Uterus (tissue), 4 donors: ENCODE measurements around the gene AP2B1. TPM values are rescaled to one million over a fixed set of nuclear protein-coding genes. Genes with fewer than 3 reads are reported as not detected.

Source experiments
- DNase-seq, 2 donors: peaks; one replicate each; pipeline ENCODE4 v3.0.0-alpha.2; 2019 to 2020
- H3K27ac ChIP-seq, 2 donors: fragments of 200-600 bp; sonication (generic); 1 replicate in 1 of 2; 2 replicates in 1 of 2; pipeline ENCODE4 v1.5.1; 2016 to 2018
- H3K27me3 ChIP-seq, 2 donors: fragments of 200-600 bp; sonication (generic); one replicate each; pipeline ENCODE4 v1.5.1; 2018 to 2019; ENCODE audit warnings: control low read depth in 1 of 2
- H3K36me3 ChIP-seq, 2 donors: fragments of 200-600 bp; sonication (generic); one replicate each; pipeline ENCODE4 v1.5.1; 2019; ENCODE audit warnings: control low read depth in 1 of 2
- H3K4me1 ChIP-seq, 2 donors: fragments of 200-600 bp; sonication (generic); one replicate each; pipeline ENCODE4 v1.5.1; 2018 to 2019; ENCODE audit warnings: control low read depth in 1 of 2
- H3K4me3 ChIP-seq, 2 donors: fragments of 200-600 bp; sonication (generic); 1 replicate in 1 of 2; 2 replicates in 1 of 2; pipeline ENCODE4 v1.5.1; 2018 to 2019; ENCODE audit warnings: mild to moderate bottlenecking in 1 of 2
- H3K9me3 ChIP-seq, 2 donors: fragments of 200-600 bp; sonication (generic); one replicate each; pipeline ENCODE4 v1.5.1; 2019; ENCODE audit warnings: control low read depth in 1 of 2
- POLR2A ChIP-seq, 2 donors: fragments of 450-650 bp; IDR thresholded peaks; one replicate each; pipeline ENCODE4 v1.6.1; 2016; ENCODE audit warnings: antibody characterized with exemption in 2 of 2, mild to moderate bottlenecking in 1 of 2, moderate library complexity in 1 of 2
- intact Hi-C: fragments of 100-400 bp; cut with DNase I; formaldehyde crosslinking; loops from one replicate; pipeline ENCODE4 v1.15.1; 2023; ENCODE audit warnings: low total_unique reads
- total RNA-seq, 4 donors: library from RNA; depleted of rRNA in 3 of 4; stranded (reverse); fragments of >200 nt in 3 of 4; gene quantifications; one replicate each; pipeline versions ENCODE4 v1.1.0 to v1.2.4, GENCODE V29; 2014 to 2023
- TF ChIP-seq, protein P1 (sequence below), 4 experiments: fragments of 200-600 bp in 2 of 4; fragments of 450-650 bp in 2 of 4; sonication (generic) in 2 of 4; IDR thresholded peaks; one replicate each; pipeline ENCODE4 v1.5.1; 2016 to 2019; ENCODE audit warnings: antibody characterized with exemption in 4 of 4, mild to moderate bottlenecking in 2 of 4, moderate library complexity in 1 of 4
- donor health status: DM: yes; HTN: yes; CAD: no.

AP2B1 gene
- total RNA-seq, 4 donors from 2014 or later: 40.7 to 124 (median 61.5) TPM

DNA sequence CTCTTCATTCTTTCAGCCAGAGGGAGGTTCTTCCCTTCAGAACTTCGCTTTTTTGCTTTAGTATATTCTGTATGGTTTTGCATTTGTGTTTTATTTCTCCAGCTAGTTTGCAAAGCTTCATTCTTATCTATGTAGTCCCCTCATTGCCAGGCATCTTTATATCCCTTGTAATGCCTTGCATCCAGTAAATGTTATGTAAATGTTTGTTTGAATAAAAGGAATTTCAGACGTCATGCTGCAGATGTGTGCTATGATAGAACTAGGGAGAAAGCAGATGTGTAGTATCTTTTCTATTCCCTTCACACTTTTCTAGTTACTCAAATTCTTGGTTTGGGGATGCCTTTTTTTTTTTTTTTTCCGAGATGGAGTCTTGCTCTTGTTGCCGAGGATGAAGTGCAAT is 81.7 kb downstream of the AP2B1 start:
- intact Hi-C loops: no loop called here
- no peak for TF ChIP-seq POLR2A (IDR thresholded peaks at IDR 0.05)
- TF ChIP-seq, protein P1, sequence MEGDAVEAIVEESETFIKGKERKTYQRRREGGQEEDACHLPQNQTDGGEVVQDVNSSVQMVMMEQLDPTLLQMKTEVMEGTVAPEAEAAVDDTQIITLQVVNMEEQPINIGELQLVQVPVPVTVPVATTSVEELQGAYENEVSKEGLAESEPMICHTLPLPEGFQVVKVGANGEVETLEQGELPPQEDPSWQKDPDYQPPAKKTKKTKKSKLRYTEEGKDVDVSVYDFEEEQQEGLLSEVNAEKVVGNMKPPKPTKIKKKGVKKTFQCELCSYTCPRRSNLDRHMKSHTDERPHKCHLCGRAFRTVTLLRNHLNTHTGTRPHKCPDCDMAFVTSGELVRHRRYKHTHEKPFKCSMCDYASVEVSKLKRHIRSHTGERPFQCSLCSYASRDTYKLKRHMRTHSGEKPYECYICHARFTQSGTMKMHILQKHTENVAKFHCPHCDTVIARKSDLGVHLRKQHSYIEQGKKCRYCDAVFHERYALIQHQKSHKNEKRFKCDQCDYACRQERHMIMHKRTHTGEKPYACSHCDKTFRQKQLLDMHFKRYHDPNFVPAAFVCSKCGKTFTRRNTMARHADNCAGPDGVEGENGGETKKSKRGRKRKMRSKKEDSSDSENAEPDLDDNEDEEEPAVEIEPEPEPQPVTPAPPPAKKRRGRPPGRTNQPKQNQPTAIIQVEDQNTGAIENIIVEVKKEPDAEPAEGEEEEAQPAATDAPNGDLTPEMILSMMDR (IDR thresholded peaks at IDR 0.05): no peak
- no peak overlapping the region for H3K27ac ChIP-seq
- no peak for DNase-seq
- no peaks in the 10 kb centered on the region for H3K36me3 ChIP-seq
- no peaks in the 10 kb centered on the region for H3K4me1 ChIP-seq
- H3K27me3 ChIP-seq: no peaks in the 10 kb centered on the region
- H3K9me3 ChIP-seq: no peaks in the 10 kb centered on the region
- H3K4me3 ChIP-seq: no peak overlapping the region

DNA sequence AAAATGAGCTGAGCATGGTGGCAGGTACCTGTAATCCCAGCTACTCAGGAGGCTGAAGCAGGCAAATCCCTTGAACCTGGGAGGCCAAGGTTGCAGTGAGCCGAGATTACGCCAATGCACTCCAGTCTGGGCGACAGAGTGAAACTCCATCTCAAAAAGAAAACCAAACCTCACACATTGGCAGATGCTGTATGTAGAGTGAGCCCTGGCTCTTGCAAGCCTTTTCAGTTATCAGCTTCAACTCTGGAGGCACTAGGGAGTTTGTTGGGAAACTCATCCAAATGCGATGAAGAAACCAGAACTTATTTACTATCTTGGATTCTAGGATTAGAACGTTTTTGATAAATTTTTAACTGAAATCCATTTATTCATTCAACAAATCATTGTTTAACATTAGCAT is 87.4 kb downstream of the AP2B1 start:
- no peaks in the 10 kb centered on the region for H3K36me3 ChIP-seq
- H3K4me1 ChIP-seq: no peaks in the 10 kb centered on the region
- intact Hi-C loops: no loop called here
- TF ChIP-seq, protein P1 (IDR thresholded peaks at IDR 0.05): no peak
- TF ChIP-seq POLR2A (IDR thresholded peaks at IDR 0.05): no peak
- H3K27ac ChIP-seq: no peak overlapping the region
- no peaks in the 10 kb centered on the region for H3K27me3 ChIP-seq
- no peaks in the 10 kb centered on the region for H3K9me3 ChIP-seq
- H3K4me3 ChIP-seq: no peak overlapping the region
- DNase-seq: no peak

DNA sequence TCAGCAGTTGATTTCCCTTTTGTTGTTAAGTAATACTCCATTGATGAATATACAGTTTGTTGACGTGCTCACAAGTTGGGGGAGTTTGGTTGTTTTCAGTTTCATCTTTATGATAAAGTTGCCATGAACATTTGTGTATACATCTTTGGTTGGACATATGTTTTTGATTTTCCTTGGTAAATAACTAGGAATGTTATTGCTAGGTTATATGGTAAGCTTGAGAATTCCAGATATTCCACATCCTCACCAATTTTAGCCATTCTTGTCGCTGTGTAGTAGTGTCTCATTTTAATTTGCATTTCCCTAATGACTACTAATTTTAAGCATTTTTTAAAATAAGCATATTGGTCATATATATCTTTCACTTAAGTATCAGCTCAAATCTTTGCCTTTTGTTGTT is 89.3 kb downstream of the AP2B1 start:
- no peak for TF ChIP-seq POLR2A (IDR thresholded peaks at IDR 0.05)
- TF ChIP-seq, protein P1 (IDR thresholded peaks at IDR 0.05): no peak
- no peak overlapping the region for H3K4me3 ChIP-seq
- intact Hi-C loops: no loop called here
- DNase-seq: no peak
- no peaks in the 10 kb centered on the region for H3K9me3 ChIP-seq
- no peaks in the 10 kb centered on the region for H3K36me3 ChIP-seq
- H3K4me1 ChIP-seq: no peaks in the 10 kb centered on the region
- H3K27ac ChIP-seq: no peak overlapping the region
- no peaks in the 10 kb centered on the region for H3K27me3 ChIP-seq

DNA sequence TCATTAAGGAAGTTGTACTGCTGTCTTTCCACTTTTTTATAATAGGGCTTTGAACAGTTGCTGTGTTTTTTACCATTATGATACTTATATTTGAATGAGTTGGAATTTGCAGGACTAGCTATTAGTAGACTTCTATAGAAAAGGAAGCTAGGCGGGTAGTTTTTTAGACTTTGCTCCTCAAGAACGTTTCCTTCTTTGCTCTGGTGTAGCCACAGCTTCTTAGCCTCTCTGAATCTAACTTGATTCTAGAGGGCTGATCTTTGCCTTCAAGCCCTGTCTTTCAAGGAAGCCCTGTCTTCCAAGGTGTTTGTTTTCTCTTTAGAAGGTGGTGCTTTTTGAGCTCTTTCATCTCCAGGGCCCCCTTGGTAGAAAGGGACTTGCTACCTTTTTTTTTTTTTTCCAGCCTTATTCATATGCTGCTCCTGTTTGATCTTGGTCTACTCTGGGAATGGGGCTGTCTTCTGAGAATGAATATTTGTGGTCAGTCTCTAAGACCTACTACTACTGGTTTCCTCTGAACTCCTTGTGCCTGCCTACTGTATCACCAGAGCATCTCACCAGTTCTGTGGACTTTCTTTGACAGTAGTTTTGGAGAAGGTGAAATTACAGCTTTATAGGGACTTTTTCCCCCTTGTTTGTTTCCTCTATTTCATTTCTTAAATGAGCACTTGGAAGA is 92.0 kb downstream of the AP2B1 start:
- no peak for DNase-seq
- no peaks in the 10 kb centered on the region for H3K4me1 ChIP-seq
- H3K27ac ChIP-seq: no peak overlapping the region
- H3K27me3 ChIP-seq: no peaks in the 10 kb centered on the region
- H3K9me3 ChIP-seq: no peaks in the 10 kb centered on the region
- TF ChIP-seq, protein P1 (IDR thresholded peaks at IDR 0.05): no peak
- no peak for TF ChIP-seq POLR2A (IDR thresholded peaks at IDR 0.05)
- intact Hi-C loops: no loop called here
- no peak overlapping the region for H3K4me3 ChIP-seq
- no peaks in the 10 kb centered on the region for H3K36me3 ChIP-seq

DNA sequence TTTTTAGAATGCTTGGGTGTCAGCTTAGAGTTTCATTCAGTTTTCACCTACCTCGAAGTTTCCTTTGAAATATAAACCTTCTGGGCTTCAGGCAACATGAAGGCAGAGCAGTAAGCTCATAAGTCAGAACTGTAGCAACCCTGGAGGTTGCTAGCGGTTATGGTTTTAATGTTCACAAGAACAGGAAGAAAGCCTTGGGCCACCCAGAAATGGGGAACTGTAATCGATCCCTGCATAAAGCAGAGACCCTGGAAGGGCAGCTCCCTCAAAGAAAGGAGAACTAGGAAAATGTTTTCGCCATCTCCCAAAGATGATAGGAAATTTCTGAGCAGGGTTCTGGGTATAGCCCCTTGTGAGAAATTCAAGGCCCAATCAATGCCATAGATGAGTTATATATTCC is 96.5 kb downstream of the AP2B1 start:
- Histone ChIP-seq H3K9me3 (no peaks in the 10 kb centered on the region), H3K27ac (no peak overlapping the region), H3K27me3 (no peaks in the 10 kb centered on the region), H3K4me3 (no peak overlapping the region), H3K36me3 (no peaks in the 10 kb centered on the region), H3K4me1 (no peaks in the 10 kb centered on the region)
- no peak for DNase-seq
- intact Hi-C loops: no loop called here
- TF ChIP-seq, protein P1 (IDR thresholded peaks at IDR 0.05): no peak
- no peak for TF ChIP-seq POLR2A (IDR thresholded peaks at IDR 0.05)
